Liver (tissue), 3 donors: ENCODE measurements around the gene IFT25.

Experiments used
- HNF4A ChIP-seq, 2 donors: conservative IDR thresholded peaks; 2 replicates each; pipeline ENCODE4 v1.6.1; 2016; ENCODE audit warnings: antibody characterized with exemption in 2 of 2, mild to moderate bottlenecking in 2 of 2
- JUND ChIP-seq, 2 donors: IDR thresholded peaks; 2 replicates each; pipeline ENCODE4 v1.6.1; 2016; ENCODE audit warnings: antibody characterized with exemption in 2 of 2
- MAX ChIP-seq: IDR thresholded peaks from 2 replicates; pipeline ENCODE4 v1.6.1; 2016; ENCODE audit warnings: antibody characterized with exemption
- TAF1 ChIP-seq: conservative IDR thresholded peaks from 2 replicates; pipeline ENCODE4 v1.6.1; 2016; ENCODE audit warnings: antibody characterized with exemption, mild to moderate bottlenecking
- YY1 ChIP-seq: IDR thresholded peaks from 2 replicates; pipeline ENCODE4 v1.6.1; 2016; ENCODE audit warnings: antibody characterized with exemption, mild to moderate bottlenecking
- TF ChIP-seq, protein P1 (sequence below): fragments of 150-350 bp; IDR thresholded peaks from 2 replicates; pipeline ENCODE4 v1.5.1; 2017; ENCODE audit warnings: improper control_type of control experiment, low read depth, low read length; ENCODE audit not compliant: missing input control
- donor health status: healthy.
- donor health status: healthy.

- no peak for TF ChIP-seq MAX
- TF ChIP-seq TAF1, result no peak
- TF ChIP-seq YY1, result no peak
- TF ChIP-seq, protein P1, sequence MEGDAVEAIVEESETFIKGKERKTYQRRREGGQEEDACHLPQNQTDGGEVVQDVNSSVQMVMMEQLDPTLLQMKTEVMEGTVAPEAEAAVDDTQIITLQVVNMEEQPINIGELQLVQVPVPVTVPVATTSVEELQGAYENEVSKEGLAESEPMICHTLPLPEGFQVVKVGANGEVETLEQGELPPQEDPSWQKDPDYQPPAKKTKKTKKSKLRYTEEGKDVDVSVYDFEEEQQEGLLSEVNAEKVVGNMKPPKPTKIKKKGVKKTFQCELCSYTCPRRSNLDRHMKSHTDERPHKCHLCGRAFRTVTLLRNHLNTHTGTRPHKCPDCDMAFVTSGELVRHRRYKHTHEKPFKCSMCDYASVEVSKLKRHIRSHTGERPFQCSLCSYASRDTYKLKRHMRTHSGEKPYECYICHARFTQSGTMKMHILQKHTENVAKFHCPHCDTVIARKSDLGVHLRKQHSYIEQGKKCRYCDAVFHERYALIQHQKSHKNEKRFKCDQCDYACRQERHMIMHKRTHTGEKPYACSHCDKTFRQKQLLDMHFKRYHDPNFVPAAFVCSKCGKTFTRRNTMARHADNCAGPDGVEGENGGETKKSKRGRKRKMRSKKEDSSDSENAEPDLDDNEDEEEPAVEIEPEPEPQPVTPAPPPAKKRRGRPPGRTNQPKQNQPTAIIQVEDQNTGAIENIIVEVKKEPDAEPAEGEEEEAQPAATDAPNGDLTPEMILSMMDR, result no peak
- TF ChIP-seq JUND (IDR thresholded peaks at IDR 0.05), result no peak
- TF ChIP-seq HNF4A (conservative IDR thresholded peaks at IDR 0.05), result no peak
Observed at GRCh38 chr1:53963460-53963859, 18.0 kb upstream of the IFT25 start.
